DOHH2 (cell line): ENCODE data around the gene TMEM63B.

Experiments used
- EZH2phosphoT487 ChIP-seq: fragments of 200-600 bp; sonication (generic); IDR thresholded peaks from 2 replicates; pipeline ENCODE4 v1.6.1; 2017; ENCODE audit warnings: borderline replicate concordance, mild to moderate bottlenecking, antibody characterized with exemption, low read length, moderate library complexity, mixed read lengths
- TF ChIP-seq, protein P1 (sequence below): fragments of 200-600 bp; sonication (generic); IDR thresholded peaks from one replicate; pipeline ENCODE4 v1.5.1; 2014; ENCODE audit warnings: antibody characterized with exemption, mild to moderate bottlenecking, low read depth, low read length; ENCODE audit not compliant: poor library complexity, severe bottlenecking

DNA sequence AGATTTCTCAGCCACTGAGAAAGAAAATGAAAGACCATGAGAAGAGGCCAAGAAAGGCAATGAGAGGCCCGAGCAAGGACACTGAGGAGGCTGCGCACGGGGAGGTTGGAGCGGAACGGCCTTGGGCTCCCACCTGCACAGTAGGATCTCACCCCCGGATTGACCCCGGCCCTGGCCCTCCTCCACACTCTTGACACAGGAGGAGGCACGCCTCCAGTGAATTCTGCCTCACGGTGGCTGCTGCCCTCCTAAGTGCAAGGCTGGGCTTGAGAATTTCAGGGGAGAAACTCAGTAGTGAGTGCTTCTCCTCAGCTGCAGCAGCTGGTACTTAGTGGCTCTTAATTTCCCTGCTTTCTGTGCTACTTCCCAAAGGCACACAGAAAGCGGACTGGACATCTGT is 18.1 kb upstream of the TMEM63B start:
- TF ChIP-seq EZH2phosphoT487, result no peak
- TF ChIP-seq, protein P1, sequence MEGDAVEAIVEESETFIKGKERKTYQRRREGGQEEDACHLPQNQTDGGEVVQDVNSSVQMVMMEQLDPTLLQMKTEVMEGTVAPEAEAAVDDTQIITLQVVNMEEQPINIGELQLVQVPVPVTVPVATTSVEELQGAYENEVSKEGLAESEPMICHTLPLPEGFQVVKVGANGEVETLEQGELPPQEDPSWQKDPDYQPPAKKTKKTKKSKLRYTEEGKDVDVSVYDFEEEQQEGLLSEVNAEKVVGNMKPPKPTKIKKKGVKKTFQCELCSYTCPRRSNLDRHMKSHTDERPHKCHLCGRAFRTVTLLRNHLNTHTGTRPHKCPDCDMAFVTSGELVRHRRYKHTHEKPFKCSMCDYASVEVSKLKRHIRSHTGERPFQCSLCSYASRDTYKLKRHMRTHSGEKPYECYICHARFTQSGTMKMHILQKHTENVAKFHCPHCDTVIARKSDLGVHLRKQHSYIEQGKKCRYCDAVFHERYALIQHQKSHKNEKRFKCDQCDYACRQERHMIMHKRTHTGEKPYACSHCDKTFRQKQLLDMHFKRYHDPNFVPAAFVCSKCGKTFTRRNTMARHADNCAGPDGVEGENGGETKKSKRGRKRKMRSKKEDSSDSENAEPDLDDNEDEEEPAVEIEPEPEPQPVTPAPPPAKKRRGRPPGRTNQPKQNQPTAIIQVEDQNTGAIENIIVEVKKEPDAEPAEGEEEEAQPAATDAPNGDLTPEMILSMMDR, result no peak
